GM21619 (cell line): ENCODE measurements around the gene PREX1.
"Not testable (repeated sequence)": the region's sequence is repeated elsewhere in the genome, so short reads cannot be mapped to it uniquely, and the experiment has no call there.

Source experiments
- ATAC-seq: cut with Tn5 transposase; IDR thresholded peaks from one replicate; pipeline ENCODE4 v1.9.1; 2021; ENCODE audit not compliant: unreplicated experiment

Gene PREX1

DNA sequence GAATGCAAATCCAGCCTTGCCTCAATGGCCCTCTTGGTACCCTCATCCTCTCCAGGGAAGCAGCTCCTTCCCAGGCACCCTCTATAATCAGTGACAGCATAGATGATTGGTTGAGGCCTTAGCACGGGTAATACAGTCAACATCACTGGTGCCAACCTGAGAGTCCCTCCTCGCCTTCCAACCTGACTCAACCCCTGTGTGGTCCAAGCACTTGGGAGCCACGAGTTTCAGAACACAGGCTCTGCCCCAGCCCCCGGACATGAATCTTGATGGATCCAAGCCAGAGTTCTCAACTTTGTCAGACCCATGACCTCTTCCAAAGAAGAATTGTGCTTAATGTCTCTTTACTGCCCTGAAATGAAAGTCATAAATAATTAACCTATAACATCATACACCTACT lies 213.9 kb downstream of the PREX1 start:
- ATAC-seq = no peak

GRCh38 chr20:48612335-48612734 lies 215.5 kb downstream of the PREX1 start:
- ATAC-seq = no peak

- ATAC-seq = no peak
These were observed 216.8 kb downstream of the PREX1 start for GRCh38 chr20:48610996-48611395.

DNA sequence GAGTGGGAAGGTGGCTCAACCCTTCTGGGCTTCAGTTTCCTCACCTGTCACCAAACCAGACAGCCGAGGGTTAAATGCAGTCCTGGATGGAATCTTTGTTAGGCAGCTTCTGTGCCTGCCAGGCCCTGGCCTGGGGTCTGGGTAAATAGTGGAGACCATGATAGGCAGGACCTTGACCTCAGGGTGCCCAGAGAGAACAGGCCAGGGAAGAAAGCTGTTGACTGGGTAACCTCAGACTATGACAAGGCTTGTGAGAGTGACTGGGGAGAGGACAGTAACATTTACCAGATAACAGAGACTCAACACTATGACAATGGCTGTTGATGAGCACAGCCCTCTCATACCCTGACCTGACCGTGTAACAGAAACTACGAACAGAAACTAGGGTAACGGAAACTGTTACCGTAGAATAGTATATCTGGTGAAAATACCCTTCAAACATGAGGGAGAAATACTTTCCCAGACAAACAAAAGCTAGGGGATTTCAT lies 218.3 kb downstream of the PREX1 start:
- ATAC-seq = peak; percentile 64

DNA sequence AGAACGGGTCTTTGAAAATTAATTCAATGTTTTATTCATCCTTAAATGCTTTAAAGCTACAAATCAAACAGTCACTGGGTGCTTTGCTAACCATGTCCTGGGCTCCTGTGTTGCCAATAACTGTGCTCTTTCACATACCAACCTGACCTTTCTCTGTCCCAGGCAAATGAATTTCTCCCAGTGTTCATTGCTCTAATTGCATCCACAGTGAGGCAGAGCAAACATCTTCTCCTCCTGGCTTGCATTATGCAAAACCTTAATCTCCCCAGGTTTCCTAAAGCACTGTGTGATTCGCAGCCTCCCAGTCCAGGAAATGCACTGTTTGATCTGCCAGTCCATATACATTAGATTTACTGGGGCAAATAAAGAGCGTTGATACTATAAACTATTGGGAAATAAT lies 219.0 kb downstream of the PREX1 start:
- no peak for ATAC-seq

- no peak for ATAC-seq
These were observed 220.3 kb downstream of the PREX1 start for GRCh38 chr20:48607544-48607865.

DNA sequence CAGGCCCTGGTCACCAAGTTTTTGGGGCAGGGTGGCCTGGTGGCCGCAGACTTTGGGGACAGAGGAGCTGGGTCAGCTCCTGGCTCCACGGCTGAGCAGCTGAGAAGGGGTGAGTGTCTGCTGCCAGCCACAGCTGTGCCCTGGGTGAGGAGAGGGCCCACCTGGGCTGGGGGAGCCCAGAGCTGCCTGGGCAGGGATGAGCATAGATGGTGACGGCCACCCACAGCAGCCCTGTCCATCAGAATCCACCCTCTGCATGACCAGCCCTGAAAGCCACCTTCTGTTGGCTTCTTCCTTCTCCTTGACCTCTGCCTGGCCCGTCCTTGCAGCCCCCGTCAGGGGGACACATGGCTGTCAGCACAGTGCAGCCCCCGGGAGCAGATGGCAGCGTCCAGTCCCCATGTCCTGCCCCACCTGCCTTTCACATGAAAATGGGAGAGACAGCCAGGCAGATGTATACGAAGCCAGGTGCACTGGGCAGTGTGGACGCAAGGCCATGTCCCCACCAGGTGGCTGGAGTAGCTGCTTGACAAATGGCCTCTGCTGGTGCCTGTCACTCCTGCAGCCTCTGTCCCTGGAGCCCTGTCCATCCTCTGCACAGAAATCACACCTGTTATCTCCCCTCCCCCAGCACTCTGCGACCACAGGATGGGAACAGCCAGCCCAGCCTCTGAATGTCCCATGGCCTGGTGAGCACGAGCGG lies 220.8 kb downstream of the PREX1 start:
- ATAC-seq = no peak

DNA sequence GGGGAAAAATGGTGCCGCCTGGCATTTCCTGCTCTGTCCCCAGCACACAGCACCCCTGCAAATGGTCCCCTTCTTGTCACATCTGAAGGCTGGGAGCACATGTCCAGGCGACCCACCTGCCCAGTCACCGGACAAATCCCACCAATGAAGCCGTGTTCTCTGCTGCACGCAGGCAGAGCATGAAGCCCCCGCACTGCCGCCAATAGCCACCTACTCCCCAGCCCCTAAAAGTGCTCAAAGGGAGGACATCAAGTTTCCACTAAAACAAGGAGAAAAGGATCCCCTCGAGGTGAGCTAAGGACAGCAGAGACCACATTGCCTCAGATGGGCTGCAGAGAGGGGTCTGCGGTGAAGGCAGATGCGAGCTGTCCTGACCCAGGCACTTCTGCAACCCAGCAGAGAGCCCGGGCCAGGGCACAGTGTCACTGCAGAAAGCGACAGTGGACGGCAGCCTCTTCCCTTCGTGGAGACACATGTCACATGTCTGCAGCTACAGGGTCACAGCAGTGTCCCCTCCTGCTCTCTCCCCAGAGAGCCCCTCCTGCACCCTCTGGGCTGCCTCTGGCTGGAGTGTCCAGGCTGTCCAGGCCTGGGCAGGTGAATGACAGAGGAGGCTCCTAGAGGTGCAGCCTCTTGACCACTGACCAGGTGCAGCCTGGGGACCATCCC lies 221.5 kb downstream of the PREX1 start:
- ATAC-seq = no peak

GRCh38 chr20:48605364-48606171 lies 222.2 kb downstream of the PREX1 start:
- ATAC-seq = no peak

DNA sequence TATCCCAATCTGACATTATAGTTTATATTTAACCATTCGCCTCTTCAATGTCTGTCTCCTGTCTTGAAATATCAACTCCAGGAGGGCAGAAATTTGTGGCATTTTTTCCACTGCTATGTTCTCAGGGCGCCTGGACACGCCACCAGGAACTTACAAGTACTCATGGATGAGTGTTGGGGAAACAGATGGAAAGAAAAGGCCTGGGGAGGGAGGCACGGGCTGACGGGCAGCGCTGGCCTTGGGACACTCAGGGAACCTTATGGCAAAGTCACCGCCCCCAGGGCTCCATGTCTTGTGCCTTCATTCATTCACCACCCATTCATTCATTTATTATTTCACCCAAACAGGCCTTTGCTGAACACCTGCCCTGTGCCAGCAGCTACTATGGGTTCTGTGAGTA lies 222.9 kb downstream of the PREX1 start:
- no peak for ATAC-seq

DNA sequence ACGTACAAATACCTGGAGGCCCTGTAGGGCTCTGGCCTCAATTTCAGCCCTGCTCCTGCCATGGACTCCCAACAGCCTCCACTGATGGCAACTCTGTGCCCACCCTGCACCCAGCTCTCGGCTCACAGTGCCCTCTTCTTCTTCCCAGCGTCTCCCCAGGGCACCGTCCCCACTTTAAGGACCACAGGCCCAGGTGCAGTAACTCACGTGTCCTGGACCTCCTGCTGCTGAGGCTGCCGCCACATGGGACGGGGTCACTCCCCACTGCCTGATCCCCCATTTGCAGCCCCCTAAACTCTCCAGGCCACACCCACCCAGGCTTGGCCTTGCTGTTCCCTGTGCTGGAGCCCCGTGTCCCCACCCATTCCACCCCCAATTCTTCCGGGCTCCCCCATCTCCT lies 223.4 kb downstream of the PREX1 start:
- no peak for ATAC-seq

GRCh38 chr20:48603819-48604405 lies 223.9 kb downstream of the PREX1 start:
- ATAC-seq = no peak

GRCh38 chr20:48603116-48603818 lies 224.5 kb downstream of the PREX1 start:
- no peak for ATAC-seq

DNA sequence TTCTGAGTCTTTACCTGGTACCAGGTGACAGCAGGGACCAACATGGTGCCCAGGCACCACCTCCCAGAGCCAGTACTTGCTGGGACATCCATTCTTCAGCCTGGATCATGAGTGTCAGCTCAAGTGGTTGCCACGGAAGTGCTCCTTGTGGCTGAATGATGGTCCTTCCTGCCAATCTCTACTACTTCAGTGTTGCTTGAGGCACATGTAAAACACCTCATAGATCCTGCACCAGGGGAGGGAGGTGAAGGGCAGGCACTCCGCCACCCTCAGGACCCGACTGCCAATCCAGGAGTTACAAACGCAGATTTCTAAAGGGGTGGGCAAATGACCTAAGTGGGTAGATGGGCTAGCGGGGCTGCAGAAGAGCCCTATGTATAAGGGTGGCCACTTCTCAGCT lies 226.0 kb downstream of the PREX1 start:
- no peak for ATAC-seq

GRCh38 chr20:48600470-48600945 lies 227.3 kb downstream of the PREX1 start:
- ATAC-seq = no peak

DNA sequence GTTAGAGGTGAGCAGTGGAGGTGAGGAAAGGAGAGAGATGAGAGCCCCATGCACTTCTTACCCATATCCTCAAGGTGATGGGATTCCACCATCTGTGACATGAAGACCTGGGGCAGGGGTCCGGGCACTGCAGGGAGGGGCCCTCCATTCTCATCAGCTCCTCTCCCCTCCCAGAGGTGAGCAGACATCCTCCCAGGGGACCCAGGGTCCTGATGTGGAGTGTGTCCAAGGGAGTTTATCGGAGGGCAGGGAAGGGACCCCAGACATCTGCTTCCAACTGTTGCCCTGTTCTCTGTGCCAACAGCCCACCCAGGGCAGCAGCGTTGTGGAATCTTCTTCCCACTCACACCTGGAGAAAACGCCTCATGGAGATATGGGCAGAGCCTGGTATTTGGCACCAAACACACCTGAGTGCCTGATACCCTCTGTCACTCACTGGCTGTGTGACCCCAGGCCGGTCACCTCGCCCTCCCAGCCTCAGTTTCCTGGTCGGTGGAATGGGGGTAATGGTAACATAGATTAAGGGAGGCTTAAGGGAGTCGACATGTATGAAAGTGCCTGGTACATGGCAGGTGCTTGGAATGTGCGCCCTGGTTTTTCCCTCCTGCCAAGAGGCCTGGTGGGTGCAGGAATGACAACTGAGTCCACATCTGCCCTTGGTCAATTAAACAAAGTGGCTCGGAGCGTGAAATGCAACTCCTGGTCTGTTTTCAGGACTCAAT lies 227.9 kb downstream of the PREX1 start:
- ATAC-seq = no peak

DNA sequence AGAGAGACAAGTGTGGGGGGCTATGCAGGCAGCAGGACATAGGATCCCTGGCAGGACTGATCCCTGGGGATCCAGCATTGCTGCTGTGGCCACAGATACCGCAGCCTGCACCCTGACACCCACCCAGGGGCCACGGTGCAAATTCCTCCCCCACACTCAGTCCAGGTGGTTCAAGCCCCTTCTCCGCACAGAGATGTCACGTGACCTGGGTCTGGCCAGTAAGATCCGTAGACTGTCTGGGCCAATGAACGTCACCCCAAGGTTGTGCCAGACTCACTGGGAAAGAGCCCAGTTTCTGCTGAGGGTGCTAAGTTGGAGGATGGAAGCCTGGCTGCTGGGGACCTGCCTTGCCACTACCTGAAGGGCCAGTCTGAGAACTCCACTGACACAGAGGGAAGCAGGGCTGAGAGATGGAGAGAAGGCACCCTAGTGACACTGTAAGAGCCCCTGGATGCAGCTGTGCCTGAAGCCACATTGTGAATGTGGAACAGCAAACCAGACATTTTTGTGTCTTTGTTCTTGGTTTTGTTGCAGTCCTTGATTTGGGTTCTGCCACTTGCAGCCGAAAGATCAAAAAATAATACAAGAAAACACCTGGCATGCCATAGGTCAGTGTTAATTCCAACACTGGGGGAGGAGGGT lies 228.6 kb downstream of the PREX1 start:
- ATAC-seq = no peak

- ATAC-seq = not testable (repeated sequence)
These were observed 229.4 kb downstream of the PREX1 start for GRCh38 chr20:48598303-48598941.
